Skin epidermis (tissue), 12 donors: ENCODE data around the gene DDX51.
"Not testable (repeated sequence)": the region's sequence is repeated elsewhere in the genome, so short reads cannot be mapped to it uniquely, and the experiment has no call there.

Experiments used
- H3K27ac ChIP-seq, 21 experiments: fragments of 200-600 bp; sonication (generic) in 11 of 21; one replicate each; pipeline ENCODE4 v1.5.0; 2020; ENCODE audit warnings: mild to moderate bottlenecking in 3 of 21, inconsistent platforms in 2 of 21, moderate library complexity in 2 of 21
- H3K4me3 ChIP-seq, 7 experiments: fragments of 200-600 bp; sonication (generic) in 2 of 7; one replicate each; pipeline ENCODE4 v1.5.0; 2020; ENCODE audit warnings: inconsistent platforms in 2 of 7, mild to moderate bottlenecking in 2 of 7, moderate library complexity in 1 of 7

DDX51 gene

DNA sequence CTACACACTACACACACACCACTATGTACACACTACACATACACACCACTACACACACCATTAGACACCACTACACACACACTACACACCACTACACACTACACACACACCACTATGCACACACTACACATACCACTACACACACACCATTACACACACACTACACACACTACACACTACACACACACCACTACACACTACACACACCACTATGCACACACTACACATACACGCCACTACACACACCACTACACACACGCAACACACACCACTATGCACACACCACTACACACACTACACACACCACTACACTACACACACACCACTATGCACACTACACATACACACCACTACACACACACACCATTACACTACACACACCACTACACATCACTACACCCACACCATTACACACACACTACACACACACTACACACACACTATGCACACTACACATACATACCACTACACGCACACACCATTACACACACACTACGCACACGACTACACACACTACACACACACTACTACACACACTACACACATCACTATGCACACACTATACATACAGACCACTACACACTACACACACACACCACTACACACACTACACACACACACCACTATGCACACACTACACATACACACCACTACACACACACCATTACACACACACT is 13.8 kb upstream of the DDX51 start:
- no peak overlapping the region for H3K27ac ChIP-seq

GRCh38 chr12:132156573-132157325 is 12.6 kb upstream of the DDX51 start:
- H3K27ac ChIP-seq: no peak overlapping the region
- H3K4me3 ChIP-seq: no peak overlapping the region

More for the DNA sequence above, 13.8 kb upstream of the DDX51 start:
- no peak overlapping the region for H3K4me3 ChIP-seq

DNA sequence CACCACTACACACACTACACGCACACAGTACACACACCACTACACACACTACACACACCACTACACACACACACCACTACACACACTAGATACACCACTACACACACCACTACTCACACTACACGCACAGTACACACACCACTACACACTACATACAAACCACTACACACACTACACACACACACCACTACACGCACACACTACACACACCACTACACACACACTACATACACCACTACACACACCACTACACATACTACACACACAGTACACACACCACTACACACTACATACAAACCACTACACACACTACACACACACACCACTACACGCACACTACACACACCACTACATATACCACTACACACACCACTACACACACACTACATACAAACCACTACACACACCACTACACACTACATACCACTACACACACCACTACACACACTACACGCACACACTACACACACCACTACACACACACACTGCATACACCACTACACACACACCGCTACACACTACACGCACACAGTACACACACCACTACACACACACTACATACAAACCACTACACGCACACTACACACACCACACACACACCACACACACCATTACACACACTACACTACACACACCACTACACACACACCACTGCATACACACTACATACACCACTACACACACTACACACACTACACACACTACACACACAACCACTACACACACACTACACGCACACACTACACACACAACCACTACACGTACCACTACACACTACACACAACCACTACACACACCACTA is 11.9 kb upstream of the DDX51 start:
- H3K27ac ChIP-seq: no peak overlapping the region
- no peak overlapping the region for H3K4me3 ChIP-seq

- H3K4me3 ChIP-seq: no peak overlapping the region
Measured at GRCh38 chr12:132154941-132155770, 11.0 kb upstream of the DDX51 start.

DNA sequence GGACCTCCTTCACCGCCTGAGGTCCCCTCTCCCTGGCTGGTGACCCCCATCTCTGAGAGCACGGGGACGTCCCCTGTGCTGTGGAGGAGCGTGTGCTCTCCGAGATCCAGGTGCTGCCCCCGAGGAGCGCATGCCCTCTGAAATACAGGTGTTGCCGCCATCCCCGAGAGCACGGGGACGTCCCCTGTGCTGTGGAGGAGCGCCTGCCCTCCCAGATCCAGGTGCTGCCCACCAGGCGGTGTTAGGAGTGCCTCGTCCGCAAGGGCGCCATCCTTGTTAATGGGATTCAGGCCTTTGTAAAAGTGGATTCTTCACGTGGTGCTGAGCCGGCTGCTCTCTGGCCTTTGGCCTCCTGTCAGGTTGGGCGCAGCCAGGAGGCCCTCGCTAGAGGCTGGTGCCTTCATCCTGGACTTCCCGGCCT is 10.2 kb upstream of the DDX51 start:
- no peak overlapping the region for H3K4me3 ChIP-seq
- no peak overlapping the region for H3K27ac ChIP-seq

More at GRCh38 chr12:132154941-132155770, 11.0 kb upstream of the DDX51 start:
- H3K27ac ChIP-seq: no peak overlapping the region

GRCh38 chr12:132153501-132154340 is 9.6 kb upstream of the DDX51 start:
- Histone ChIP-seq H3K27ac (no peak overlapping the region), H3K4me3 (no peak overlapping the region)

- Histone ChIP-seq H3K27ac (peak overlapping the region in 1 of 21 experiments; percentile 22), H3K4me3 (no peak overlapping the region)
Measured at GRCh38 chr12:132152953-132153352, 8.8 kb upstream of the DDX51 start.

GRCh38 chr12:132152411-132152821 is 8.3 kb upstream of the DDX51 start:
- no peak overlapping the region for H3K4me3 ChIP-seq
- H3K27ac ChIP-seq: no peak overlapping the region

DNA sequence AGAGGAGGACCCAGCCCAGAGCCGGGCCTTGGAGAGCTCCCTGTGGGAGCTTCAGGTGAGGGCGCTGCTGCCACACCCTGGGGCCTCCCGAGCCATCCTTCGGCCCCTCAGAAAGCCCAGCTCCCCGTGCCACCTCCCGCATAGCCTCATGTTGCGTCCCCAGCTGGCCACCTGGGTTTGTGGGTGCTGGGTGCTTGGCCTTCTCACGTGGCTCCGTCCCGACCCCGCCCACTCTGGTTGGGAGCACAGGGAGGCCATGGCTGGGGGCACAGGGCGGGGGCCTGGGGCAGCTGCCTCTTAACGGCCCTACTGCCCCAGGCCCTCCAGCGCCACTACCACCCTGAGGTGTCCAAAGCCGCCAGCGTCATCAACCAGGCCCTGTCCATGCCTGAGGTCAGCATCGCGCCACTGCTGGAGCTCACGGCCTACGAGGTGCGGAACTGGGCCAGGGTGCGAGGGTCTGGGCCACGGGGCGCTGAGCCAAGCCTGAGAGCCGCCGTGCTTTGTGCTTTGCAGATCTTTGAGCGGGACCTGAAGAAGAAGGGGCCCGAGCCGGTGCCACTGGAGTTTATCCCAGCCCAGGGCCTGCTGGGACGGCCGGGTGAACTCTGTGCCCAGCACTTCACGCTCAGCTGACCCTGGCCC is 7.8 kb upstream of the DDX51 start:
- no peak overlapping the region for H3K27ac ChIP-seq
- H3K4me3 ChIP-seq: no peak overlapping the region

DNA sequence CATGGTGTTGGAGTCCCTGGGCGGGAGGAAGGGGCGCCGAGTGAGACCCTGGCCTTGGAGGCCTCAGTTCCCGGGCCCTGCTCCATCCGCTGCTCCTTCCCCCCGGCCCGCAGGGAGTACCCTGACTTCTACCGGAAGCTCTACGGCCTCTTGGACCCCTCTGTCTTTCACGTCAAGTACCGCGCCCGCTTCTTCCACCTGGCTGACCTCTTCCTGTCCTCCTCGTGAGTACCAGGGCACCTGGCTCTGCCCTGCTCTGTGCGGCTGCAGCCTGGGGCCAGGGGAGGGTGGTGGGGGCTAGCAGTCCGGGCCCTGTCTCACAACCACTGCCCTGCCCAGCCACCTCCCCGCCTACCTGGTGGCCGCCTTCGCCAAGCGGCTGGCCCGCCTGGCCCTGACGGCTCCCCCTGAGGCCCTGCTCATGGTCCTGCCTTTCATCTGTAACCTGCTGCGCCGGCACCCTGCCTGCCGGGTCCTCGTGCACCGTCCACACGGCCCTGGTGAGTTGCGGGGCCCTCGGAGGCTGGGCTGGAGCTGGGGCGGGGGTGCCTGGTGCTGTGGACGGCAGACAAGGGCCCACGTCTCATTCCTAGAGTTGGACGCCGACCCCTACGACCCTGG is 7.1 kb upstream of the DDX51 start:
- H3K4me3 ChIP-seq: no peak overlapping the region
- no peak overlapping the region for H3K27ac ChIP-seq

DNA sequence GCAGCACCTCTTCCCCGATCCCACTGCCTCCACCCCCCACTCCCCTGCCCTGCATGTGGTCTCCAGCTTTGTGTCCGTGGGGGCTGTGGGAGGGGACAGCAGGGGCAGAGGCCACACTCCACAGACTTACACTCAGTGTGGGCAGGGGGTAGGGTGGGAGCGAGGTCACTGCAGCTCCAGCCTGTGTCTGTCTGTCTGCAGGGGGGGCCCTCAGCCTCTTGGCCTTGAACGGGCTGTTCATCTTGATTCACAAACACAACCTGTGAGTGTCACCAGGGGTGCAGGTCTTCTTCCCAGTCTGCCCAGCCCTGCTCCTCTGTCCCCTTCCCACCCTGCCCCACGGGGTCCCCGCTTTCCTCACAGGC is 6.6 kb upstream of the DDX51 start:
- Histone ChIP-seq H3K4me3 (no peak overlapping the region), H3K27ac (no peak overlapping the region)

DNA sequence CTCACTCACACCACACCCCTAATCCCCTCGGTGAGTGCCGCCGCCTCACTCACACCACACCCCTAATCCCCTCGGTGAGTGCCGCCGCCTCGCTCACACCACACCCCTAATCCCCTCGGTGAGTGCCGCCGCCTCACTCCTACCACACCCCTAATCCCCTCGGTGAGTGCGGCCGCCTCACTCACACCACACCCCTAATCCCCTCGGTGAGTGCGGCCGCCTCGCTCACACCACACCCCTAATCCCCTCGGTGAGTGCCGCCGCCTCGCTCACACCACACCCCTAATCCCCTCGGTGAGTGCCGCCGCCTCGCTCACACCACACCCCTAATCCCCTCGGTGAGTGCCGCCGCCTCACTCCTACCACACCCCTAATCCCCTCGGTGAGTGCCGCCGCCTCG is 5.4 kb upstream of the DDX51 start:
- H3K4me3 ChIP-seq, H3K27ac ChIP-seq: not testable (repeated sequence)

DNA sequence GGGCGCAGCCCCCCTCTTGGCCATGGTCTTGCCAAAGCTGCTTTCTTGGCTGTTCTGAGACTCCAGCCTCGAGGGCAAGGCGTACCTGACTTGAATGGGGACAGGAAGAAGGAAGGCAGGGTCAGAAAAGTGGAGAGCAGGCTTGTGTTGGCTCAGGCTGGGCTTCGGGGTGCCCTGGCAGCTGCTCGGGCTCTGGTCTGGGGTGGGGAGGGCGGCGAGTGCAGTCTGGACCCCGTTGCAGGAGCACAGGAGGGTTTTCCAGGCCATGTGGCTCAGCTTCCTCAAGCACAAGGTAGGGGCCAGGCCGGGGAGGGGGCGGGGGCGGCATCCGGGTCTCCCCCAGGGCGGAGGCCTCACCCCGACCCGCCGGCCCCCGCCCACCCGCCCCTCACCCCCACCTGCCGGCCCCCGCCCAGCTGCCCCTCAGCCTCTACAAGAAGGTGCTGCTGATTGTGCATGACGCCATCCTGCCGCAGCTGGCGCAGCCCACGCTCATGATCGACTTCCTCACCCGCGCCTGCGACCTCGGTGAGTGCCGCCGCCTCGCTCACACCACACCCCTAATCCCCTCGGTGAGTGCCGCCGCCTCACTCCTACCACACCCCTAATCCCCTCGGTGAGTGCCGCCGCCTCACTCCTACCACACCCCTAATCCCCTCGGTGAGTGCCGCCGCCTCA is 4.4 kb upstream of the DDX51 start:
- Histone ChIP-seq H3K4me3 (no peak overlapping the region), H3K27ac (peak overlapping the region in 1 of 21 experiments; percentile 26)

DNA sequence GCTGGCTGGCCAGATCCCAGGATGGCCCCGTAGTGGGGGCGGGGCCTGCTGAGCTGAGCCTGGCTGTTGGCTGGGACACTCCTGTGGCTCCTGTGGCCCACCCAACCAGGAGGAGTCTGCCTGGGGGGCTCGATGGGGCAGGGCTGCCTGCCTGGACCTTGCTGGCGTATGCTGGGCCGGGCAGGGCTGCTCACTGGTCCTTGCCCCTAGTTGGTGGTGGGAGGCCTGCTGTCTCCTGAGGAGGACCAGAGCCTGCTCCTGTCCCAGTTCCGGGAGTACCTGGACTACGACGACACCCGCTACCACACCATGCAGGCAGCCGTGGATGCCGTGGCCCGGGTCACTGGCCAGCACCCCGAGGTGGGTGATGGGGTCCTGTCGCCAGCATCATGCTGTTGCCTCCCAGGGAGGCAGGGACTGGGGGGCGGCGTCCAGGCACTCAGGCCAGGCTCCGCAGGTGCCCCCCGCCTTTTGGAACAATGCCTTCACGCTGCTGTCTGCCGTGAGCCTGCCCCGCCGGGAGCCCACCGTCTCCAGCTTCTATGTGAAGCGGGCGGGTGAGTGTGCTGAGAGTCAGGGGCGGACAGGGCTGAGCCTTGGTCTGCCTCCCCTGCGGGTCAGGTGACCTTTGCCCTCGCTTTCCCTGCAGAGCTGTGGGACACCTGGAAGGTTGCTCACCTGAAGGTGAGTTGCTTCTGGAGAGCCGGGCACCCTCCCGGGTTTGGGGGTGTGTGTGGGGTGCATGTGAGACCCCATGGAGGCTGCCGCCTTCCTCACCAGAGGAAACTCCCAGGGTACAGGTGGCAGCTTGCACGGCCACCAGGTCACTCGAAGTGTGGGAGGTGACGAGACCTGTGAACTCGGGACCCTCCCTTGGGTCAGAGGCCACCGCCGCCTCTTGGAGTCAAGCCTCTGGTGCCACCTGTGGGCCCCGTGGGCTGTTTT is 3.6 kb upstream of the DDX51 start:
- Histone ChIP-seq H3K27ac (peak overlapping the region in 1 of 21 experiments; percentile 26), H3K4me3 (no peak overlapping the region)

GRCh38 chr12:132146772-132147422 is 2.8 kb upstream of the DDX51 start:
- Histone ChIP-seq H3K27ac (no peak overlapping the region), H3K4me3 (no peak overlapping the region)

DNA sequence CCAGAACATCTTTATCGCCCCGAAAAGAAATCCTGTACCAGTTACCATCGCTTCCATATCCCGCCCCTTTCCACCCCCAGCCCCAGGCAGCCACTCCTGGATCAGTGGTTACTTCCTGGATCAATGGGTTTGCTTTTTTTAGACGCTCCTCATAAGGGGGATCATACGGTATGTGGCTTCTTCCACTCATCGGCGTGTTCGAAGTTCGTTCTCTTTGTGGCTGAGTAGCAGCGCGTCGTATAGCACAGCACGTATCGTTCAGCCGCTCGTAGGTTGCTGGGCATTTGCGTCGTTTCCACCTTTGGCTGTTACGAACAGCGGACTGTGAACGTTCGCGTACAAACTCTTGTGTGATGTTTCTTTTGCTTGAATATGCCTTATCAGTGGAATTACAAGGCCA is 2.0 kb upstream of the DDX51 start:
- H3K27ac ChIP-seq: no peak overlapping the region
- no peak overlapping the region for H3K4me3 ChIP-seq
